Esophagus squamous epithelium (tissue), 4 donors: Measurements from ENCODE around the gene TIMP2.

ENCODE experiments used
- CTCF ChIP-seq, 6 experiments: fragments of 450-650 bp in 4 of 6; fragments of 200-600 bp in 2 of 6; sonication (generic) in 2 of 6; IDR thresholded peaks; one replicate each; pipeline ENCODE4 v1.5.1; 2016 to 2019; ENCODE audit warnings: antibody characterized with exemption in 6 of 6, mild to moderate bottlenecking in 4 of 6, moderate library complexity in 4 of 6
- POLR2A ChIP-seq, 4 donors: fragments of 450-650 bp; IDR thresholded peaks; one replicate each; pipeline ENCODE4 v1.6.1; 2017; ENCODE audit warnings: antibody characterized with exemption in 4 of 4, mild to moderate bottlenecking in 4 of 4, moderate library complexity in 3 of 4

- TF ChIP-seq POLR2A (IDR thresholded peaks at IDR 0.05) (no peak), CTCF (IDR thresholded peaks at IDR 0.05) (no peak)
Measured at GRCh38 chr17:78913115-78913514, 12.1 kb downstream of the TIMP2 start.
